AG08395 (cell line): ENCODE data around the gene KCNJ10.

Source experiments
- DNase-seq: peaks from one replicate; pipeline ENCODE4 v3.0.0; 2012; ENCODE audit warnings: mixed read lengths, low spot score

The KCNJ10 gene

GRCh38 chr1:160098852-160099561, 29.0 kb upstream of the KCNJ10 start:
- DNase-seq, result peak; percentile 99

- peak; percentile 89 for DNase-seq
These were observed 28.2 kb upstream of the KCNJ10 start, which contains the start of gene IGSF8 for GRCh38 chr1:160097911-160098851. Gene IGSF8 (minus strand): TSS chr1:160098619. CDS start chr1:160098472, 147 bp downstream.

- no peak for DNase-seq
These were observed 27.4 kb upstream of the KCNJ10 start for GRCh38 chr1:160097151-160097910.

- peak; percentile 58 for DNase-seq
These were observed 26.5 kb upstream of the KCNJ10 start for GRCh38 chr1:160096274-160097116.

GRCh38 chr1:160095382-160096105, 25.6 kb upstream of the KCNJ10 start:
- DNase-seq, result no peak

GRCh38 chr1:160094806-160095205, 24.8 kb upstream of the KCNJ10 start:
- DNase-seq, result no peak

GRCh38 chr1:160094291-160094625, 24.3 kb upstream of the KCNJ10 start:
- no peak for DNase-seq

GRCh38 chr1:160093624-160094290, 23.8 kb upstream of the KCNJ10 start:
- DNase-seq, result no peak

GRCh38 chr1:160093069-160093395, 23.1 kb upstream of the KCNJ10 start:
- DNase-seq, result no peak

GRCh38 chr1:160092366-160093068, 22.6 kb upstream of the KCNJ10 start:
- no peak for DNase-seq

- DNase-seq, result no peak
These were observed 21.8 kb upstream of the KCNJ10 start for GRCh38 chr1:160091666-160092223.

- DNase-seq, result no peak
These were observed 20.8 kb upstream of the KCNJ10 start for GRCh38 chr1:160090760-160091159.

GRCh38 chr1:160089883-160090282, 19.9 kb upstream of the KCNJ10 start:
- no peak for DNase-seq

- no peak for DNase-seq
These were observed 17.2 kb upstream of the KCNJ10 start for GRCh38 chr1:160087118-160087662.

- no peak for DNase-seq
These were observed 16.5 kb upstream of the KCNJ10 start for GRCh38 chr1:160086456-160086892.

GRCh38 chr1:160085686-160086455, 15.9 kb upstream of the KCNJ10 start:
- DNase-seq, result peak; percentile 91

- no peak for DNase-seq
These were observed 14.9 kb upstream of the KCNJ10 start for GRCh38 chr1:160084771-160085321.
